T-helper 2 cell (primary cell): Measurements from ENCODE around the gene TMEM95.

Experiments
- DNase-seq, 5 experiments: peaks; one replicate each; pipeline versions ENCODE4 v3.0.0 to v3.0.0-alpha.2; 2012 to 2022

Gene TMEM95

GRCh38 chr17:7404737-7405349 is 49.9 kb downstream of the TMEM95 start:
- DNase-seq, result peak in 4 of 5 experiments; percentile 49 to 78 (median 68)

GRCh38 chr17:7405350-7406234 is 50.6 kb downstream of the TMEM95 start:
- DNase-seq, result no peak

- DNase-seq, result no peak
Measured at GRCh38 chr17:7406235-7406825, 51.4 kb downstream of the TMEM95 start.
